K562 (cell line): Measurements from ENCODE around the gene RPL21.

ENCODE experiments used
- CBFA2T2 ChIP-seq: fragments of 450-650 bp; conservative IDR thresholded peaks from 2 replicates; pipeline ENCODE4 v1.6.1; 2017; ENCODE audit warnings: mild to moderate bottlenecking
- CREM ChIP-seq: IDR thresholded peaks from 2 replicates; pipeline ENCODE4 v1.6.1; 2014; ENCODE audit warnings: antibody characterized with exemption, low read depth
- EZH2 ChIP-seq: IDR thresholded peaks from 2 replicates; pipeline ENCODE4 v1.6.1; 2012; ENCODE audit warnings: low read depth, mild to moderate bottlenecking, inconsistent platforms, low read length, borderline replicate concordance
- FOXA1 ChIP-seq: fragments of 450-650 bp; IDR thresholded peaks from 2 replicates; pipeline ENCODE4 v1.6.1; 2016; ENCODE audit warnings: mild to moderate bottlenecking, borderline replicate concordance
- HDAC6 ChIP-seq: IDR thresholded peaks from 2 replicates; pipeline ENCODE4 v1.6.1; 2012; ENCODE audit warnings: low read depth, mild to moderate bottlenecking, control low read depth, inconsistent platforms, low read length, moderate library complexity
- MXI1 ChIP-seq: IDR thresholded peaks from 2 replicates; pipeline ENCODE4 v1.6.1; 2011; ENCODE audit warnings: low read depth, mild to moderate bottlenecking, improper control_type of control experiment, low read length
- POLR2A ChIP-seq: fragments of 450-650 bp; conservative IDR thresholded peaks from 2 replicates; pipeline ENCODE4 v1.6.1; 2016
- U2AF1 ChIP-seq: fragments of 200-400 bp; formaldehyde crosslinking; optimal IDR thresholded peaks from 2 replicates; pipeline ENCODE3; 2017; ENCODE audit warnings: mild to moderate bottlenecking, low read depth, low read length, moderate library complexity
- ZNF785 ChIP-seq: fragments of 250-450 bp; sonication (Bioruptor Pico); IDR thresholded peaks from 2 replicates; pipeline ENCODE4 v1.4.0; 2020; ENCODE audit warnings: mild to moderate bottlenecking
- TF ChIP-seq, protein P1 (sequence below), 3 experiments: IDR thresholded peaks in 2 of 3; conservative IDR thresholded peaks in 1 of 3; 2 replicates each; pipeline ENCODE4 v1.5.1; 2011 to 2012; ENCODE audit warnings: low read length in 3 of 3, mild to moderate bottlenecking in 3 of 3, control low read depth in 2 of 3, improper control_type of control experiment in 1 of 3, inconsistent platforms in 1 of 3, low read depth in 1 of 3, mixed read lengths in 1 of 3, moderate library complexity in 1 of 3; ENCODE audit not compliant: insufficient read depth in 2 of 3
- TF ChIP-seq, protein P2 (sequence below): sonication (generic); formaldehyde crosslinking; IDR thresholded peaks from 2 replicates; pipeline ENCODE4 v1.8.1; 2022; ENCODE audit warnings: missing genetic modification reagents

DNA sequence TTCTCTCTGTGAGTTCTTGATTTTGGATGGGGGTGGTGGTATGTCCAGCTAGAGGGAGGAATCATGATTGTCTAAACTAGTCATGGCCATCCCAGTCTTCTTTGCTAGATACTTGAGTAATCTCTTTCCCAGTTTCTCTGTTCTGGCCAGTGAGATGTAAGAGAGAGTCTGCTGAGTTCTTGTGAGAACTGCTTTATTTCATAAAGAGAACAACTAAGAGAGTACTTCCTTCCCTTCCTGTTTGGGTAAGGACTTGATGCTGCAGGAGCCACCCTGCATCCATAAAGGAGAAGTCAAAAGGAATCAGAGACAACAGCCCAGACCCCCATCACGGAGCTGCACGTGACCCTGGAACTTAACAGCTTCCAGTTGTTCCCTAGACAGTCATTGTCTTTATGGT, 16.2 kb downstream of the RPL21 start:
- TF ChIP-seq POLR2A (no peak), CREM (no peak), U2AF1 (no peak), HDAC6 (no peak), EZH2 (no peak), MXI1 (no peak), ZNF785 (no peak), FOXA1 (no peak), CBFA2T2 (no peak)
- TF ChIP-seq, protein P1, sequence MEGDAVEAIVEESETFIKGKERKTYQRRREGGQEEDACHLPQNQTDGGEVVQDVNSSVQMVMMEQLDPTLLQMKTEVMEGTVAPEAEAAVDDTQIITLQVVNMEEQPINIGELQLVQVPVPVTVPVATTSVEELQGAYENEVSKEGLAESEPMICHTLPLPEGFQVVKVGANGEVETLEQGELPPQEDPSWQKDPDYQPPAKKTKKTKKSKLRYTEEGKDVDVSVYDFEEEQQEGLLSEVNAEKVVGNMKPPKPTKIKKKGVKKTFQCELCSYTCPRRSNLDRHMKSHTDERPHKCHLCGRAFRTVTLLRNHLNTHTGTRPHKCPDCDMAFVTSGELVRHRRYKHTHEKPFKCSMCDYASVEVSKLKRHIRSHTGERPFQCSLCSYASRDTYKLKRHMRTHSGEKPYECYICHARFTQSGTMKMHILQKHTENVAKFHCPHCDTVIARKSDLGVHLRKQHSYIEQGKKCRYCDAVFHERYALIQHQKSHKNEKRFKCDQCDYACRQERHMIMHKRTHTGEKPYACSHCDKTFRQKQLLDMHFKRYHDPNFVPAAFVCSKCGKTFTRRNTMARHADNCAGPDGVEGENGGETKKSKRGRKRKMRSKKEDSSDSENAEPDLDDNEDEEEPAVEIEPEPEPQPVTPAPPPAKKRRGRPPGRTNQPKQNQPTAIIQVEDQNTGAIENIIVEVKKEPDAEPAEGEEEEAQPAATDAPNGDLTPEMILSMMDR (IDR thresholded peaks at IDR 0.05 in 2 of 3, conservative IDR thresholded peaks at IDR 0.05 in 1 of 3; ENCODE audit: insufficient read depth in 2 of 3, low read depth in 1 of 3, low read length in 3 of 3) = no peak
- TF ChIP-seq, protein P2, sequence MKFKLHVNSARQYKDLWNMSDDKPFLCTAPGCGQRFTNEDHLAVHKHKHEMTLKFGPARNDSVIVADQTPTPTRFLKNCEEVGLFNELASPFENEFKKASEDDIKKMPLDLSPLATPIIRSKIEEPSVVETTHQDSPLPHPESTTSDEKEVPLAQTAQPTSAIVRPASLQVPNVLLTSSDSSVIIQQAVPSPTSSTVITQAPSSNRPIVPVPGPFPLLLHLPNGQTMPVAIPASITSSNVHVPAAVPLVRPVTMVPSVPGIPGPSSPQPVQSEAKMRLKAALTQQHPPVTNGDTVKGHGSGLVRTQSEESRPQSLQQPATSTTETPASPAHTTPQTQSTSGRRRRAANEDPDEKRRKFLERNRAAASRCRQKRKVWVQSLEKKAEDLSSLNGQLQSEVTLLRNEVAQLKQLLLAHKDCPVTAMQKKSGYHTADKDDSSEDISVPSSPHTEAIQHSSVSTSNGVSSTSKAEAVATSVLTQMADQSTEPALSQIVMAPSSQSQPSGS (CRISPR knock-in tag) = no peak
